Neuron (in vitro differentiated cells): ENCODE results near the gene CYREN.

ENCODE experiments used
- H2AFZ ChIP-seq: one replicate; pipeline ENCODE4 v1.6.1; 2013; ENCODE audit warnings: low read depth, mild to moderate bottlenecking, inconsistent platforms, low read length, moderate library complexity
- H3K27me3 ChIP-seq: one replicate; pipeline ENCODE4 v1.6.1; 2013; ENCODE audit warnings: low read length; ENCODE audit not compliant: insufficient read depth
- H3K36me3 ChIP-seq: one replicate; pipeline ENCODE4 v1.6.1; 2013; ENCODE audit warnings: low read length; ENCODE audit not compliant: insufficient read depth
- H3K4me1 ChIP-seq: one replicate; pipeline ENCODE4 v1.6.1; 2013; ENCODE audit warnings: low read length; ENCODE audit not compliant: insufficient read depth
- H3K4me3 ChIP-seq: 2 replicates; pipeline ENCODE4 v1.5.1; 2013; ENCODE audit warnings: mild to moderate bottlenecking, low read length, moderate library complexity
- H3K9me3 ChIP-seq: one replicate; pipeline ENCODE4 v1.6.1; 2013; ENCODE audit warnings: low read length

Gene CYREN

DNA sequence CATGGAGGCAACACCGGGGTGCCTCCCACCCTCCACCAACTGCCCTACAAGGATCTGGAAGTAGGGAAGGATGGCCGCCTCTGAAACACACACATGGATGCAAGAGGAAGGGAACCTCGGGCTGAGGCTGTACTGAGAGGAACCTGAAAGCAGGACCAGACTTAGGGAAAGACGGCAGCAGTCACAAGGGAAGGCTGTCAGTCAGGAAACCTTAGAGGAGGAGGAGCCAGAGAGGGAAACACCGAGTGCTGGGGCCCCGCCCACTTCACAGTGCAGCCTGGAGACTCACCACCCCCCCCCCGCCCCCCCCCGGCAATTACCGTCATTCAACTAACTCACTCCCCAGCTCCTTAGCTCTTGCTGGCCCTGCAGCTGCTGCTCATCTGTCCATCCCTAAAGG, 2.5 kb downstream of the CYREN start:
- H3K9me3 ChIP-seq: no peaks in the 10 kb centered on the region
- no peak overlapping the region for H2AFZ ChIP-seq
- peaks cover 18% of the 10 kb centered on the region for H3K4me1 ChIP-seq
- peaks cover 49% of the 10 kb centered on the region for H3K36me3 ChIP-seq
- no peak overlapping the region for H3K4me3 ChIP-seq
- H3K27me3 ChIP-seq: no peaks in the 10 kb centered on the region

DNA sequence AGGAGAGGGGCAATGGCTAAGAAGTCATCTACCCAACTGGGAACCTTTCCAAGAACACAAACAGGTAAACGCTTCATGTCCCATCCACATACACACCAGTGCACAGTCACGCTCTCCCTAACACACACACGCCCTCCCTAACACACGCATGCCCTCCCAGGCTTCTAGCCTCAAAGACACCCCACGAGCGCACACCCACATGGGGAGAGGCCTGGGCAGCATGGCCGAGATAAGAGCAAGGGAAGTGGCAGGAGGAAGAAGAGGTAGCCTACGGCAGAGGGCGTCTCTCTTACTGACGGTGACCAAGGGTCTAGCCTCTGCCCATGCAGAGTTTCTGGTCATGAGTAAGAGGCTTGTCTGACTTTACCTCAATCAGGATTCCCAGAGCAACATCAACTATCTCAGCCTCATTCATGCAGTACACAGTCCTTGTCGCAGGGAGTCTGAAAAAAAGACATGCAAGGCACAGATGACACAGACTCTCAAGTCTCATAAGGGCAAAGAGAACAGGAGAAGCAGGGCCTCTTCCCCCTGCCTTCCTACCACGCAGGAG, 3.1 kb downstream of the CYREN start:
- Histone ChIP-seq H3K4me3 (no peak overlapping the region), H3K27me3 (no peaks in the 10 kb centered on the region), H3K36me3 (peaks cover 49% of the 10 kb centered on the region), H2AFZ (no peak overlapping the region), H3K4me1 (peaks cover 18% of the 10 kb centered on the region), H3K9me3 (no peaks in the 10 kb centered on the region)

DNA sequence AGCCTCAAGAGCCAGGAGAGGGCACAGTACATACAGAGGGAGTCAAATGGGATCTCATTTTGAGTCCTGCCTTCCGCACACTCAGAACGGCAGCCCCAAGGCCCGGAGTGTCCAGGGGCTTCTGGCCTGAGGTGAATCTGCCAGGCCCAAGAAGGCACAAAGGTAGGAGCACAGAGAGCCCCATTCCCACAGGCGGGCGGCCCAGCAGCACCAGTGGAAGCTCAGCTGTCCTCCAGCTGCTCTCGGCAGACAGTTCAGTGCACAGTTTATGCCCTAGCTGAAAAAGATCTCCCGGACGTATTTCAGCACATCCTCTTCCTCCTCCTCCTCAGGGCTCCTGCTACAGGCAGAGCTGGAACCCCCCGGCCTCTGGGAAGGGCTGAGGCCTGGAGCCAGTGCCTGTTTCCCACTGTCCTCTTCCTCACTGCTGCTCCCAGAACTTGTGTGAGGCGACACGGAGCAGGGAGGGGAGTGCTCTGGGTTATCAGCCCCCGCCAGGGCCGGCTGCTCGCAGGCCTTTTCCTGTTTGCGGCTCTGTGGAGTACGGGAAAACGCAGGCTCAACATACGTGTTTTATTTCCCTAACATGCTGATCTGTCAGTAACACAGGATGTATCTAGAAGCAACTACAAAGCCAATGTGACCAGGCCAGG, 4.0 kb downstream of the CYREN start:
- H2AFZ ChIP-seq: no peak overlapping the region
- peaks cover 49% of the 10 kb centered on the region for H3K36me3 ChIP-seq
- no peaks in the 10 kb centered on the region for H3K27me3 ChIP-seq
- no peaks in the 10 kb centered on the region for H3K9me3 ChIP-seq
- H3K4me1 ChIP-seq: peaks cover 12% of the 10 kb centered on the region
- no peak overlapping the region for H3K4me3 ChIP-seq

DNA sequence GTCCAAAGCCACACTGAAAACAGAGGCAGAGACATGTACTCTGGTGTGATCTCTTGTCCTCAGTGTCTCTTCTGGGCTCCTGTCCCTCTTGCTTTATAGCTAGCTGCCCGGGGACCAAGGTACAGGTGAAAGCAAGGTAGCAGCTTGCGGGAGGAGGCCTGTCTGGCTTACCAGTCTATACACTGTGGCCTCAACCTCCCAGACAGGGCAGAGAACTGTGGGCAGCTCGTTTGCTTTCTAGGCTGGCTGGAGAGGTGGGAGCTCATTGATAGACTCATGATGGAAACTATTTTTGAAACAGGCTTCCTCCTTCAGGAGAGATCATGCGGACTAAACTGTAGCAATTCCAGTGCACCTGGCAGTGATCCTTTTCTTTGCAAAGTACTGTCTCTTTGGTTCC, 4.6 kb downstream of the CYREN start:
- no peak overlapping the region for H2AFZ ChIP-seq
- H3K9me3 ChIP-seq: no peaks in the 10 kb centered on the region
- H3K4me3 ChIP-seq: no peak overlapping the region
- no peaks in the 10 kb centered on the region for H3K27me3 ChIP-seq
- H3K4me1 ChIP-seq: peaks cover 14% of the 10 kb centered on the region
- H3K36me3 ChIP-seq: peaks cover 49% of the 10 kb centered on the region

DNA sequence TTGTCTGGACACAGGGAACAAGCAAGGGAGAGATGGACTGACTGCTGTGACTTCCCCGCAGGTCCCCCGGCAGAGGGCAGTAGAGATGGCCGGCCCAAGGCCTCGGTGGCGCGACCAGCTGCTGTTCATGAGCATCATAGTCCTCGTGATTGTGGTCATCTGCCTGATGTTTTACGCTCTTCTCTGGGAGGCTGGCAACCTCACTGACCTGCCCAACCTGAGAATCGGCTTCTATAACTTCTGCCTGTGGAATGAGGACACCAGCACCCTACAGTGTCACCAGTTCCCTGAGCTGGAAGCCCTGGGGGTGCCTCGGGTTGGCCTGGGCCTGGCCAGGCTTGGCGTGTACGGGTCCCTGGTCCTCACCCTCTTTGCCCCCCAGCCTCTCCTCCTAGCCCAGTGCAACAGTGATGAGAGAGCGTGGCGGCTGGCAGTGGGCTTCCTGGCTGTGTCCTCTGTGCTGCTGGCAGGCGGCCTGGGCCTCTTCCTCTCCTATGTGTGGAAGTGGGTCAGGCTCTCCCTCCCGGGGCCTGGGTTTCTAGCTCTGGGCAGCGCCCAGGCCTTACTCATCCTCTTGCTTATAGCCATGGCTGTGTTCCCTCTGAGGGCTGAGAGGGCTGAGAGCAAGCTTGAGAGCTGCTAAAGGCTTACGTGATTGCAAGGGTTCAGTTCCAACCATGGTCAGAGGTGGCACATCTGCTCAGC, 6.0 kb downstream of the CYREN start:
- H2AFZ ChIP-seq: no peak overlapping the region
- peaks cover 15% of the 10 kb centered on the region for H3K4me1 ChIP-seq
- peaks cover 49% of the 10 kb centered on the region for H3K36me3 ChIP-seq

DNA sequence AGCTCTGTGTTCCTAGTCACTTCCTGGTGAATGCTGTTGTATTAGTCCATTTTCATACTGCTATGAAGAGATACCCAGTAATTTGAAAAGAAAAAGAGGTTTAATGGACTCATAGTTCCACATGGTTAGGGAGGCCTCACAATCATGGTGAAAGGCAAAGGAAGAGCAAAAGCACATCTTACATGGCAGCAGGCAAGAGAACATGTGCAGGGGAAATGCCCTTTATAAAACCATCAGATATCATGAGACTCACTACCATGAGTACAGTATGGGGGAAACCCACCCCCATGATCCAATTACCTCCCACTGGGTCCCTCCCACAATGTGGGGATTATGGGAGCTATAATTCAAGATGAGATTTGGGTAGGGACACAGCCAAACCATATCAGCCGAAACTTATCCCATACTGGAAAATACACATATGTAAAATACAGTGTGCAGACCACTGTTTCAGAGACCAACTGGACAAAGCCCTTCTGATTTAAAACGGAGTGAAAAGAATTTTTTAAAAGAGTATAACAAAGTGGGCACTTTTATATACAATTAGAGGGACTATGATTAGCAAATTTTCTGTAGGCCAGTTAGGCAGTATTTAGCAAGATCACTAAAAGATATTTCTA, 8.0 kb downstream of the CYREN start:
- H3K4me3 ChIP-seq: no peak overlapping the region
- peaks cover 9% of the 10 kb centered on the region for H3K4me1 ChIP-seq
- peaks cover 12% of the 10 kb centered on the region for H3K9me3 ChIP-seq
- no peak overlapping the region for H2AFZ ChIP-seq
- no peaks in the 10 kb centered on the region for H3K27me3 ChIP-seq
- peaks cover 40% of the 10 kb centered on the region for H3K36me3 ChIP-seq

More for the DNA sequence above, 6.0 kb downstream of the CYREN start:
- Histone ChIP-seq H3K9me3 (no peaks in the 10 kb centered on the region), H3K27me3 (no peaks in the 10 kb centered on the region), H3K4me3 (no peak overlapping the region)

DNA sequence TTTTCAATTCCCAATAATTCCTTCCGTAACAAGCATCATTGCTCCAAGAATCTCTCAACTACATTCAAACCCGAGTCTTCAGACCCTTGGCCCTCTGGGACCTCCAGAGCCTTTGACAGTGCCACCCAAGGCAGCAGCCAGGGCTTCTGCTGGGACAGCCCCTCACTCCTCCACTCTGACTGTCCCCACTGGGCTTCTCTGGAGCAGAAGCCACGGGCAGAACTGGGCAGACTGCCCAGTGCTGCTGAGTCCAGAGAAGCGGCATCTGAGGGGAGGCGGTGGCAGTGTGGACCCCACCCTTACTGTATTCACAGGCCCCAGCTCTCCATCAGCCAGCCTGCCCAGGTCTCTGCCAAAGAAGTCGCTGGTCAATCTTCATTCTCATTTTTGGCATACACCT, 8.8 kb downstream of the CYREN start:
- Histone ChIP-seq H3K4me1 (peaks cover 9% of the 10 kb centered on the region), H3K4me3 (no peak overlapping the region), H3K9me3 (peaks cover 16% of the 10 kb centered on the region), H3K36me3 (peaks cover 32% of the 10 kb centered on the region), H3K27me3 (no peaks in the 10 kb centered on the region), H2AFZ (no peak overlapping the region)

DNA sequence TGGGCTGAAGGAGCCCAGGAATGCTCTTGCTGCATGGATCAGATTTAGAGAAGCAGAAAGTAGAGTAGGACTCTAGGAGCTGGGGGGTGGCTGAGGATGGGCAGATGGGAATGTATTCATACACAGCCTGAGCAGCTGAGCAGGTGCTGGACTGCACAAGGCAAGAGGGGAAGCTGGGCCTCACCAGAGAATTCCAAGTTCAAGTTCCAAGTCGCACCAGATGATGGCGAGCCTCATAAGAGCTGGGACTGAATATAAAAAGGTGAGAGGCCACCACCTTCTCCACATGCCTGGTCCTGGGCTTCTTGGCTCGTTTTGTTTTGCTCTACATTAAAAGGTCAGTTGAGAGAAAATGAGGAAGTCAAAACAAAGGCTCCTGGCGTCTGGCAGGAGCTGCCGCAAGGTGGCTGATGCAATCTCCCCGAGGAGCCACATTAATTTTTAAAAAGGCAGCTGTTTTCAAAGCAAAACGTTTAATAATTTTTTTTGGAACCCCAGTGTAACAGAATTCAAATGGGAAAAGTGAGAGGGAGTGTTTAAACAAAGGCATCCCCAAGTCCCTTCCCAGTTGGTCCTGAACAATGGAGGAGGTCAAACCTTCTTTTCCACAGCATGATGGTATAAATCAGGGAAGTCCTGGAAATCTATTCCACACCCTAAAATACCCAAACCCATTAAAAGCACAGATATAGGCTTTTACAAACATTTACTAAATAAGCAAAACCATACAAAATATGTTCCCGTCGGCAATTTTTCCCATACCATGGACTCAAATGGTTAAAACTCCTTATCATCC, 9.5 kb downstream of the CYREN start:
- Histone ChIP-seq H2AFZ (no peak overlapping the region), H3K9me3 (peaks cover 17% of the 10 kb centered on the region), H3K27me3 (no peaks in the 10 kb centered on the region), H3K4me1 (peaks cover 9% of the 10 kb centered on the region), H3K36me3 (peaks cover 26% of the 10 kb centered on the region), H3K4me3 (no peak overlapping the region)

DNA sequence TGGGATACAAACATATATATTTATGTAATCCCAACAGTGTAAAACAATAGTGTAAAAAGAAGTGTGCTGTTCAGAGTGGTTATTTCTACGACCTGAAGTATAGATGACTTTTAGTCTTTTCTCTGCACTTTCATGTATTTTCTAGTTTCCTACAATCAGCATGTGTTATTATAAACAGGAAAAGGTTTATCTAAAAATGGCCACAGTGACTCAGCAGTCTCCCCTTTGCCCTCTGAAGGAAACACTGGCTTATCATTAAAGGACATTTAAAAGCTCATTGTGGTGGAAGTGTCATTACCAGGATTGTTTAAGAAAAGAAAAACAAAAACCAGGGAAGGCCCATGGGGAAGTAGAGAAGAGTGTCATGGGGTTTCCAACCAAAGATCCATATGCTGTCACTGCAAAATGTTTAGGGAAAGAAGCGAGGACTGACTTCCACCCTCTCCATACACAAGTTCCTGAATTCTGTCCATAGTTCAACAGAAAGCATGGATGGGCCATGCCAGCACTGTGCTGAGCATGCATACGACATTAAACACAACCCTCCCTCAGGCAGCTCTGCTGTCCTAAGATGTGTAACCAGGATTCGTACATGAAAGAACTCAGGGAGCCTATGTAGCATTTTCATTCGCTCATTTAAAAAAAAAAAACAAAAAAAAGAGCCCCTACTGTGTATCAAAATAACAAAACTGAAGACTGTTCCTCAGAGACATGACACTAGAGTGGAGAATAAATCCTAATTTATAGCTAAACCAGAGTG, 10.2 kb downstream of the CYREN start:
- H3K27me3 ChIP-seq: no peaks in the 10 kb centered on the region
- H3K4me3 ChIP-seq: no peak overlapping the region
- peaks cover 19% of the 10 kb centered on the region for H3K9me3 ChIP-seq
- peaks cover 9% of the 10 kb centered on the region for H3K4me1 ChIP-seq
- peaks cover 18% of the 10 kb centered on the region for H3K36me3 ChIP-seq
- no peak overlapping the region for H2AFZ ChIP-seq

DNA sequence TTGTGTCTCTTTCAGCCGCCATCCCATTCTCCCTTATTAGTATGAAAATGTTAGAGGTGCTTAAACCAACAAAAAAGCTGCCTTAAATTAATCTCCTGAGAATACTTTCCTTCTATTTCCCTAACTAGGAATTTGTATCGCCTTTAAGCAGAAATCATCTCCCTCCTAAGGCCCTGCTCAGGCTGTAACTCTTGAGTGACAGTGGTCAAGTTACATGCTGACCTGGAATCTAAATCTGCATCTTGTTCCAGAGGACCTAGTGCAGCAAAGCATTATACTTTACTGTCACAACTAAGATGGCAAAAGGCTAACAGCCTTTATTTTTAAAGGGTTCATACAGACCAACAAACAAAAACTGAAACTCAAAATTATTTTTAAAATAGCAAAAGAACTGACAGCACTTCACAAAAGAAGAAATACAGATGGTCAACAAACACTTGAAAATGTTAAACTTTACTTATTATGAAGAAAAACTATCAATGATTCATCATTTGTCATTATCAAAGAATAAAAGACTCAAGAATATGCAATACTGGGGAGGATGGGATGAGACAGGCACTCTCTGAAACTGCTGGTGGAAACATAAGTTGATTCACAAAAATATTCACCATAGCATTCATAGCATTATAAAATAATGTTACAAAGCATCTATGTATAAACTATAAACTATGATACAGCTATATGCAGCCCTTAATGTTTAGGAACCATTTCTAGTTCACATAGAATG, 11.0 kb downstream of the CYREN start:
- Histone ChIP-seq H2AFZ (no peak overlapping the region), H3K4me1 (peaks cover 9% of the 10 kb centered on the region), H3K9me3 (peaks cover 19% of the 10 kb centered on the region), H3K27me3 (no peaks in the 10 kb centered on the region), H3K36me3 (peaks cover 12% of the 10 kb centered on the region), H3K4me3 (no peak overlapping the region)

DNA sequence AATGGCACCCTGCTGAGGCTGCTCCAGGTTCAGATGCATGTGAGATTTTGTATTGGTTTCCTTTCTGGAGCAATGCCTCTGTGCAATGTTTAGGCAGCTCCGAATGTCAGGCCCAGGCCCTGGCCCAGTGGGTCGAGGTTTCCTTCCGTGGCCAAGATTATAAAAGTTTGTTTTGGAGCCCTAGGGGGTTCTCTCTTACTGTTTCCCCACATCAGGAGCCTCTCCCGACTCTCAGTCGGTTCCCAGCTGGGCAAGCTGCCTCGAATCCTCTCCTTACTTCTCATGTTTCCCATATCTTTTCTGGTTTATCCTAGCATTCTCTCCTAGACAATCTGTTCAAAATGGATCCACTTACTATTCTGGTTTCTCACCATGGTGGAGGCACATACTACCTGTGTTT, 11.6 kb downstream of the CYREN start:
- Histone ChIP-seq H2AFZ (no peak overlapping the region), H3K9me3 (peaks cover 19% of the 10 kb centered on the region), H3K36me3 (peaks cover 7% of the 10 kb centered on the region), H3K27me3 (no peaks in the 10 kb centered on the region), H3K4me1 (peaks cover 9% of the 10 kb centered on the region), H3K4me3 (no peak overlapping the region)

DNA sequence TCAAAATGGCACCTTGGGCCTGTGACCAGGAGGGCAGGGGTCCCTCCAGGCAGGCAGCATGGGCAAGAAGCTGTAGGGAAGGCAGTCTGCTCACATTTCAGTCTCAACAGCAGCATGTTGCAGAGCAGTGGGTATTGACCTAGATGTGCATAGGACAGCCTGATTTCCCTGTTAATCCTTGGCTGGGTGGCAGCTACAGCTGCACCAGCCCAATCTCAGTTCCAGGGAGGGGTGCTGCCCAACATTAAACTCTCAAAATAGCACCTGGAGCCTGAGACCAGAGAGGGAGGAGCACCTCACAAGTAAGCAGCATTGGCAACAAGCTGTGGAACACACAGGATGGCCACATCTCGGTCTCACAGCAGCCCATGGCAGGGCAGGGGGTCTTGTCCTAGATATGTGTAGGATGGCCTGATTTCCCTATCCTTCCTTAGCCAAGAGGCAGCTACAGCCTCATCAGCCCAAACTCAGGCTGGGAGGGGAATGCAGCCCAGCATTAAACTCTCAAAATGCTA, 12.3 kb downstream of the CYREN start:
- Histone ChIP-seq H2AFZ (no peak overlapping the region), H3K9me3 (peaks cover 19% of the 10 kb centered on the region), H3K27me3 (no peaks in the 10 kb centered on the region), H3K4me1 (peaks cover 9% of the 10 kb centered on the region), H3K36me3 (peaks cover 7% of the 10 kb centered on the region), H3K4me3 (no peak overlapping the region)
